GM12878 (cell line): ENCODE results near the gene HOXD1. TPM values are rescaled to one million over a fixed set of nuclear protein-coding genes. Genes with fewer than 3 reads are reported as not detected.

Experiments
- ATAC-seq: fragments of 200-7000 bp; cut with Tn5 transposase; 3 replicates; pipeline ENCODE4 v1.9.1; 2020; ENCODE audit warnings: mild to moderate bottlenecking, moderate library complexity
- BruUV-seq: library from RNA; stranded (reverse); fragments of 400-500 nt; replicated peaks from 2 replicates; lab custom pipeline; 2021; lab: Mats Ljungman, UMichigan
- CTCF ChIA-PET: fragments of 300-600 bp; sonication (Branson Sonifier 250); formaldehyde crosslinking; extraction: SDS; loops from one replicate; lab custom pipeline; 2021; ENCODE audit warnings: inconsistent platforms; lab: Yijun Ruan, JAX
- POLR2A ChIA-PET: fragments of 350-600 bp; formaldehyde crosslinking; extraction: SDS; loops from one replicate; lab custom pipeline; 2021; ENCODE audit warnings: inconsistent platforms; lab: Charles Lee
- RAD21 ChIA-PET: fragments of 300-600 bp; sonication (Branson Sonifier 250); formaldehyde crosslinking; loops from one replicate; lab custom pipeline; 2023; ENCODE audit warnings: antibody characterized with exemption; ENCODE audit not compliant: unreplicated experiment; lab: Charles Lee
- SMC1A ChIA-PET: fragments of 300-600 bp; sonication (Branson Sonifier 250); formaldehyde crosslinking; loops from one replicate; lab custom pipeline; 2023; ENCODE audit not compliant: unreplicated experiment, uncharacterized antibody; lab: Charles Lee
- DNase-seq: peaks from one replicate; pipeline ENCODE4 v3.0.0-alpha.2; 2011; ENCODE audit warnings: low read depth, low spot score
- FAIRE-seq: peaks from 3 replicates; lab custom pipeline; 2011; peaks lifted over from hg19 to GRCh38; lab: Jason Lieb, UNC
- H2AFZ ChIP-seq: 2 replicates; pipeline ENCODE4 v1.6.0; 2011; ENCODE audit warnings: low read depth, low read length, control low read depth; ENCODE audit not compliant: control insufficient read depth
- H3K27ac ChIP-seq: 2 replicates; pipeline ENCODE4 v1.5.1; 2011; ENCODE audit warnings: control low read depth; ENCODE audit not compliant: control insufficient read depth, insufficient read depth
- H3K27me3 ChIP-seq, 2 experiments: replicated peaks in 1 of 2; 2 replicates each; pipeline versions ENCODE4 v1.6.0 to v1.6.1; 2011; ENCODE audit warnings: low read length in 1 of 2; ENCODE audit not compliant: control insufficient read depth in 2 of 2, insufficient read depth in 2 of 2
- H3K36me3 ChIP-seq, 2 experiments: 2 replicates each; pipeline ENCODE4 v1.5.1; 2011; ENCODE audit warnings: low read length in 1 of 2; ENCODE audit not compliant: control insufficient read depth in 2 of 2, insufficient read depth in 2 of 2
- H3K4me1 ChIP-seq: 2 replicates; pipeline ENCODE4 v1.6.1; 2011; ENCODE audit warnings: mild to moderate bottlenecking, low read length, moderate library complexity, mixed read lengths; ENCODE audit not compliant: control insufficient read depth, insufficient read depth
- H3K4me2 ChIP-seq: 2 replicates; pipeline ENCODE4 v1.6.0; 2011; ENCODE audit warnings: control low read depth; ENCODE audit not compliant: control insufficient read depth, insufficient read depth
- H3K4me3 ChIP-seq: fragments of 200-600 bp; sonication (generic); 2 replicates; pipeline ENCODE4 v1.5.1; 2016
- H3K79me2 ChIP-seq: 2 replicates; pipeline ENCODE4 v1.6.0; 2011; ENCODE audit warnings: low read length; ENCODE audit not compliant: control insufficient read depth, insufficient read depth
- H3K9ac ChIP-seq: 2 replicates; pipeline ENCODE4 v1.8.0; 2011; ENCODE audit warnings: low read length, control low read depth, mixed read lengths; ENCODE audit not compliant: control insufficient read depth, insufficient read depth
- H3K9me3 ChIP-seq: replicated peaks from 3 replicates; pipeline ENCODE4 v1.5.1; 2011; ENCODE audit warnings: mild to moderate bottlenecking, low read length; ENCODE audit not compliant: control insufficient read depth, insufficient read depth
- H4K20me1 ChIP-seq: 2 replicates; pipeline ENCODE4 v1.6.0; 2011; ENCODE audit not compliant: control insufficient read depth, insufficient read depth
- E4F1 ChIP-seq: fragments of 450-650 bp; IDR thresholded peaks from 2 replicates; pipeline ENCODE4 v1.6.1; 2018; ENCODE audit warnings: borderline replicate concordance, mild to moderate bottlenecking; ENCODE audit not compliant: partially characterized antibody
- GABPA ChIP-seq: IDR thresholded peaks from 2 replicates; pipeline ENCODE4 v1.6.1; 2014; ENCODE audit warnings: antibody characterized with exemption, low read depth, mild to moderate bottlenecking, inconsistent platforms
- MXI1 ChIP-seq: fragments of 150-350 bp; IDR thresholded peaks from 2 replicates; pipeline ENCODE4 v1.6.1; 2011; ENCODE audit warnings: low read depth, mild to moderate bottlenecking, inconsistent platforms, low read length, improper control_type of control experiment
- NBN ChIP-seq: fragments of 450-650 bp; IDR thresholded peaks from 2 replicates; pipeline ENCODE4 v1.6.1; 2016
- NFYA ChIP-seq: IDR thresholded peaks from 2 replicates; pipeline ENCODE4 v1.6.1; 2011; ENCODE audit warnings: low read depth, mild to moderate bottlenecking, low read length, improper control_type of control experiment, borderline replicate concordance
- NR2C1 ChIP-seq: fragments of 450-650 bp; IDR thresholded peaks from 2 replicates; pipeline ENCODE4 v1.6.1; 2017; ENCODE audit warnings: antibody characterized with exemption, mild to moderate bottlenecking, moderate library complexity
- PAX5 ChIP-seq: IDR thresholded peaks from 2 replicates; pipeline ENCODE4 v1.6.1; 2011; ENCODE audit warnings: low read depth, low read length, borderline replicate concordance
- RBBP5 ChIP-seq: fragments of 200-600 bp; sonication (generic); conservative IDR thresholded peaks from 2 replicates; pipeline ENCODE4 v1.6.1; 2016
- SUZ12 ChIP-seq: fragments of 200-600 bp; sonication (generic); IDR thresholded peaks from one replicate; pipeline ENCODE4 v1.6.1; 2018; ENCODE audit warnings: antibody characterized with exemption, mild to moderate bottlenecking; ENCODE audit not compliant: unreplicated experiment
- TBL1XR1 ChIP-seq: IDR thresholded peaks from 2 replicates; pipeline ENCODE4 v1.6.1; 2012; ENCODE audit warnings: low read depth, low read length, improper control_type of control experiment
- TCF7 ChIP-seq: IDR thresholded peaks from 2 replicates; pipeline ENCODE4 v1.6.1; 2014; ENCODE audit warnings: antibody characterized with exemption, borderline replicate concordance
- ZNF274 ChIP-seq: IDR thresholded peaks from one replicate; pipeline ENCODE4 v1.8.0; 2011; ENCODE audit not compliant: insufficient read length, insufficient read depth
- ZNF384 ChIP-seq: IDR thresholded peaks from 2 replicates; pipeline ENCODE4 v1.6.1; 2012; ENCODE audit warnings: low read depth, mild to moderate bottlenecking, low read length, improper control_type of control experiment, borderline replicate concordance
- ZNF592 ChIP-seq: fragments of 450-650 bp; IDR thresholded peaks from 2 replicates; pipeline ENCODE4 v1.6.1; 2017; ENCODE audit warnings: mild to moderate bottlenecking, moderate library complexity
- WGBS: methylation state at CpG from one replicate; pipeline ENCODE4 v1.1.6; 2016; ENCODE audit warnings: low lambda C conversion rate; ENCODE audit not compliant: insufficient replicate concordance, insufficient coverage; ENCODE audit errors: missing lambda C conversion rate; 5-methylcytosine and 5-hydroxymethylcytosine counted together
- in situ Hi-C: fragments of 300-500 bp; cut with MboI; formaldehyde crosslinking; loops from 9 replicates; pipeline ENCODE4 v1.14.3; 2018; ENCODE audit warnings: mixed read lengths
- intact Hi-C: fragments of 100-400 bp; cut with micrococcal nuclease; formaldehyde crosslinking; loops from one replicate; pipeline ENCODE4 v1.14.2; 2022; ENCODE audit not compliant: unreplicated experiment
- polyA plus RNA-seq, 11 experiments: library from polyadenylated mRNA; depleted of rRNA in 4 of 11; unstranded in 6 of 11; stranded (reverse) in 5 of 11; fragments of >200 nt; fragmentation: Nextera tagmentation in 4 of 11; fragmentation: Illumina TruSeq in 1 of 11; extraction: Ambion mirVana in 4 of 11; extraction: Trizol in 1 of 11; gene quantifications; 1 replicate in 1 of 11; 2 replicates in 10 of 11; pipeline versions ENCODE4 v1.2.1 to v1.2.3, GENCODE V29; 2011 to 2016; ENCODE audit warnings: inconsistent platforms in 2 of 11, missing spikeins in 2 of 11, low read depth in 1 of 11
- total RNA-seq, 4 experiments: library from RNA; depleted of rRNA in 3 of 4; stranded (reverse); fragments of >200 nt in 3 of 4; fragmentation: Illumina TruSeq in 1 of 4; extraction: Trizol in 1 of 4; gene quantifications; 2 replicates each; pipeline versions ENCODE4 v1.2.1 to v1.2.3, GENCODE V29; 2013 to 2021
- TF ChIP-seq, protein P1 (sequence below): IDR thresholded peaks from 2 replicates; pipeline ENCODE4 v1.6.1; 2012; ENCODE audit warnings: low read depth, low read length, improper control_type of control experiment
- TF ChIP-seq, protein P2 (sequence below): IDR thresholded peaks from 2 replicates; pipeline ENCODE4 v1.6.1; 2012; ENCODE audit warnings: low read length, inconsistent platforms

HOXD1 gene
- total and polyA plus RNA-seq, 10 of the 15 experiments (the other 5 are each of a cell fraction or from before 2014, with no cell fraction given), result not detected

DNA sequence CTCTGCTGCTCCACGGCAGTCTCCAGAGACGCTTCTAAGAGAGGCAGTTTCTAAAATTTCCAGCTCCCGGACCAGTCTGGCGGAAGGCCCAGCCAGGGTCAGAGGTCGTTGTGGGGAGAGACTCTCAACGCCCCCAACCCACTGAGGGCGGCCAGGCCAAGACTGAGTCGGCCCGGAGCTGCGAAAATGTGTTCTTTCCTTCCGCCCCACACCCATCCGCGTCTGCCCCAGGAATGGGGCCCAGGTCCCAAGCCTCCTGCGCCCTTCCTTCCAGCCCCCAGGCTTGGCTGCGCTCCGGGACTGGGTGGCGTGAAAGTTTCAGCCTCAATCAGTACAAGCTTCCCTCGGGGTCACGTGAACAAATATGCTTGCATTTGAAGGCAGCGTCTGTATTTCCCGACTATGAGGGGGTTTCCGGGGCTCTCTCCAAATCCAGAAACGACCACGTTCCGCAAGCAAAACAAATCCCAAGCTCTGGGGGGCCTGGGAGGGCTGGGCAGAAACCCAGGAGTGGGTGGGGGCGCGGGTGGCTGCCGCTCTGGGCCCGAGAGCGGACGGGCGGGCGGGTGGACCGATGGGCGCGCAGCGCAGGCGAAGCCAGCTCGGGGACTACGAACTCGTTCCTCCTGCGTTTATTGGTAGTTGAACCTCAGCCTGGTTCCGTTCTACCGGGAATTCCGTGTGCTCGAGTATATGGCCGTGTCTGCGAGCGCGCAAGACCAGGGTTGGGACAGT lies 28.1 kb upstream of the HOXD1 start:
- ChIA-PET RAD21 (no interaction called here), CTCF (no interaction called here), POLR2A (no interaction called here), SMC1A (interaction anchor here (0.9 kb wide), 1 partner anchor 14 kb away, joined by 5 read pairs; no protein-coding TSS in a partner anchor)
- no peak overlapping the region for H2AFZ ChIP-seq
- no peaks in the 10 kb centered on the region for H3K36me3 ChIP-seq
- no peaks in the 10 kb centered on the region for H4K20me1 ChIP-seq
- intact Hi-C loops, result no loop called here
- no peak for FAIRE-seq
- in situ Hi-C loops, result no loop called here
- WGBS, result 48% methylated on average over 37 of the region's 50 CpGs
- ATAC-seq, result no peak
- peaks cover 2% of the 10 kb centered on the region; the same call in 2 of the 3 replicates for H3K9me3 ChIP-seq
- DNase-seq, result no peak
- no peak overlapping the region for H3K27ac ChIP-seq
- no peak overlapping the region for H3K4me3 ChIP-seq
- H3K4me2 ChIP-seq, result no peak overlapping the region
- no peaks in the 10 kb centered on the region for H3K4me1 ChIP-seq
- H3K79me2 ChIP-seq, result no peaks in the 10 kb centered on the region
- H3K27me3 ChIP-seq, result peaks cover 18 to 35% of the 10 kb centered on the region in 2 experiments
- no TSS peak for BruUV-seq
- no peak overlapping the region for H3K9ac ChIP-seq
- TF ChIP-seq RBBP5, result no peak
- no peak for TF ChIP-seq ZNF384
- no peak for TF ChIP-seq PAX5
- no peak for TF ChIP-seq ZNF592
- no peak for TF ChIP-seq SUZ12
- TF ChIP-seq NBN, result no peak
- no peak for TF ChIP-seq ZNF274
- no peak for TF ChIP-seq TBL1XR1
- TF ChIP-seq E4F1, result no peak
- TF ChIP-seq, protein P1, sequence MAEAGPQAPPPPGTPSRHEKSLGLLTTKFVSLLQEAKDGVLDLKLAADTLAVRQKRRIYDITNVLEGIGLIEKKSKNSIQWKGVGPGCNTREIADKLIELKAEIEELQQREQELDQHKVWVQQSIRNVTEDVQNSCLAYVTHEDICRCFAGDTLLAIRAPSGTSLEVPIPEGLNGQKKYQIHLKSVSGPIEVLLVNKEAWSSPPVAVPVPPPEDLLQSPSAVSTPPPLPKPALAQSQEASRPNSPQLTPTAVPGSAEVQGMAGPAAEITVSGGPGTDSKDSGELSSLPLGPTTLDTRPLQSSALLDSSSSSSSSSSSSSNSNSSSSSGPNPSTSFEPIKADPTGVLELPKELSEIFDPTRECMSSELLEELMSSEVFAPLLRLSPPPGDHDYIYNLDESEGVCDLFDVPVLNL, result no peak
- TF ChIP-seq GABPA, result no peak
- TF ChIP-seq, protein P2, sequence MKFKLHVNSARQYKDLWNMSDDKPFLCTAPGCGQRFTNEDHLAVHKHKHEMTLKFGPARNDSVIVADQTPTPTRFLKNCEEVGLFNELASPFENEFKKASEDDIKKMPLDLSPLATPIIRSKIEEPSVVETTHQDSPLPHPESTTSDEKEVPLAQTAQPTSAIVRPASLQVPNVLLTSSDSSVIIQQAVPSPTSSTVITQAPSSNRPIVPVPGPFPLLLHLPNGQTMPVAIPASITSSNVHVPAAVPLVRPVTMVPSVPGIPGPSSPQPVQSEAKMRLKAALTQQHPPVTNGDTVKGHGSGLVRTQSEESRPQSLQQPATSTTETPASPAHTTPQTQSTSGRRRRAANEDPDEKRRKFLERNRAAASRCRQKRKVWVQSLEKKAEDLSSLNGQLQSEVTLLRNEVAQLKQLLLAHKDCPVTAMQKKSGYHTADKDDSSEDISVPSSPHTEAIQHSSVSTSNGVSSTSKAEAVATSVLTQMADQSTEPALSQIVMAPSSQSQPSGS, result no peak
- TF ChIP-seq MXI1, result no peak
- TF ChIP-seq NFYA, result no peak
- TF ChIP-seq TCF7, result no peak
- TF ChIP-seq NR2C1, result no peak
